TTC549 (cell line): ENCODE measurements around the gene MGME1.

ENCODE experiments used
- FAIRE-seq: peaks from 2 replicates; lab custom pipeline; 2012; peaks lifted over from hg19 to GRCh38; lab: Jason Lieb, UNC

Gene MGME1, protein sequence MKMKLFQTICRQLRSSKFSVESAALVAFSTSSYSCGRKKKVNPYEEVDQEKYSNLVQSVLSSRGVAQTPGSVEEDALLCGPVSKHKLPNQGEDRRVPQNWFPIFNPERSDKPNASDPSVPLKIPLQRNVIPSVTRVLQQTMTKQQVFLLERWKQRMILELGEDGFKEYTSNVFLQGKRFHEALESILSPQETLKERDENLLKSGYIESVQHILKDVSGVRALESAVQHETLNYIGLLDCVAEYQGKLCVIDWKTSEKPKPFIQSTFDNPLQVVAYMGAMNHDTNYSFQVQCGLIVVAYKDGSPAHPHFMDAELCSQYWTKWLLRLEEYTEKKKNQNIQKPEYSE

DNA sequence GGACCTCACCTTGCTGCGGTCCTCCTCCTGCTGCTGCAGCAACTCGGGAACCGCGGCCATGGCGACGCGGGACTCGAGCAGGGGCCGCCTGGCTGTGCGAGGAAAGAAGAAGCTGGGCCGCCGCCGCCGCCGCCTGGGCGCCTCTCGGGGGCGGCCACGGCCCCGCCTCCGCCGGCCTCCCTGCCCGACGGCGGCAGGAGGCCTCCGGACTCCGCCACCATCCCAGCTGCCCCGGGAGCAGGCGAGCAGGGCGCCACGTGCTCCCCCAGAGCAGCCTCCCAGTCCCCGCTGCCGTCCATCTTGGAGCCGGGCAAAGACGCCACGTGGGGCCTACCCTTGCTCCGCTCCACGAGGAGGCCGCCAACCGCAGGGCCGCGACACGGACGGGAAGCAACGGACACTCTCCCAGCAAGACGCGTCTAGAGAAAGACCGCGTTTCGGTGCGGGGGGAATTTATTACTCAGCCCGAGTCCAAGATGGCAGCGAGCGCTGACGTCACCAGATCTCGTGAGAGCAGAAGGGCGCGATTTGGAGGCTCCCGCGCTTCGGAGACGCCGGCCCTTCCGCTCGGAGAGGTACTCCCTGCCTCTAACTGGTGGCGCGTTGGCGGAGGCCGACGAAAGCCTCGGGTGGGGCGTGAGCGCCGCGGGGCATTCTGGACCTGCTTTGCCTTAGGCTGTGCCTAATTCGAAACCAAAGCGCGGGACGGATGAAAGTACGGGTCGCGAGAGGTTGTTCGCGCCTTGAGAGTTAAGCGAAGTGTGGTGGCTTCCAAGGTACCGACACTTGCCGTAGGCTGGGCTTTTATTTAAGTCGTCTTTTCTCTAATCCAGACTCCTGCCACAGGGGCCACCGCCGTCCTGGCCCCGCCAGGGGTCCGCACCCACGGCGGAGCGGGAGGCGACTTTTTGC, at the start of gene MGME1, which contains the start of gene SNX5:
TSS of gene MGME1 (plus strand) at position 653 of the 912 bp plus-strand sequence. CDS start 842 bp downstream, outside the sequence.
TSS of gene SNX5 (minus strand) at position 429 of the 912 bp plus-strand sequence. CDS start at position 60, 369 bp downstream.
- FAIRE-seq = peak; percentile 78

DNA sequence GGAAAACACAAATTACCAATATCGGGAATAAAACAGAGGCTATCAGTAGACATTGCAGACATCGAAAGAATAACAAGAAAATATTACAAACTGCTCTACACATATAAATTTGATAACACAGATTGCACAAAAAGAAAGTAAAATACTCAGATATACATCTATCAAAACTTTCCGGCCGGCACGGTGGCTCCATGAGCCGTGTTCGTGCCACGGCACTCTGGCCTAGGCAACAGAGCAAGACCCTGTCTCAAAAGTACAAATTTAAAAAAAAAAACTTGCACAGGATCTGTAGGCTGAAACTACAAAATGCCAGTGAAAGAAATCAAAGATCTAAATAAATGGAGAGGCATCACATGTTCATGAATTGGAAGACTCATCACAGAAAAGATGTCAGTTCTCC, 49.7 kb upstream of the MGME1 start:
- FAIRE-seq = no peak

DNA sequence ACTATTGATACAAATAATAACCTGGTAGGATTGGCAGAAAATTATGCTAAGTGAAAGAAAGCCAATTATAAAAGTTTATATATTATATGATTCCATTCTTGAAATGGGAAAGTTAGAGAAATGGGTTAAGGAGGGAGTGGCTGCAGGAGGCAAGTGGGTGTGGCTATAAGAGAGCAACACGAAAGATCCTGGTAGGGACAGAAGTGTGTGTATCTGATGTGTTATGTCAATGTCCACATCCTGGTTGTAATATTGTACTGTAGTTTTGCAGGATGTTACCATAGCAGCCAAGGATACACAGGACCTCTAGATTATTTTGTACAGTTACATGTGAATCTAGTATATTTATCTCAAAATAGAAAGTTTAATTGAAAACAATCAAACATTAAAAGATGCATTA, 47.0 kb upstream of the MGME1 start:
- no peak for FAIRE-seq

DNA sequence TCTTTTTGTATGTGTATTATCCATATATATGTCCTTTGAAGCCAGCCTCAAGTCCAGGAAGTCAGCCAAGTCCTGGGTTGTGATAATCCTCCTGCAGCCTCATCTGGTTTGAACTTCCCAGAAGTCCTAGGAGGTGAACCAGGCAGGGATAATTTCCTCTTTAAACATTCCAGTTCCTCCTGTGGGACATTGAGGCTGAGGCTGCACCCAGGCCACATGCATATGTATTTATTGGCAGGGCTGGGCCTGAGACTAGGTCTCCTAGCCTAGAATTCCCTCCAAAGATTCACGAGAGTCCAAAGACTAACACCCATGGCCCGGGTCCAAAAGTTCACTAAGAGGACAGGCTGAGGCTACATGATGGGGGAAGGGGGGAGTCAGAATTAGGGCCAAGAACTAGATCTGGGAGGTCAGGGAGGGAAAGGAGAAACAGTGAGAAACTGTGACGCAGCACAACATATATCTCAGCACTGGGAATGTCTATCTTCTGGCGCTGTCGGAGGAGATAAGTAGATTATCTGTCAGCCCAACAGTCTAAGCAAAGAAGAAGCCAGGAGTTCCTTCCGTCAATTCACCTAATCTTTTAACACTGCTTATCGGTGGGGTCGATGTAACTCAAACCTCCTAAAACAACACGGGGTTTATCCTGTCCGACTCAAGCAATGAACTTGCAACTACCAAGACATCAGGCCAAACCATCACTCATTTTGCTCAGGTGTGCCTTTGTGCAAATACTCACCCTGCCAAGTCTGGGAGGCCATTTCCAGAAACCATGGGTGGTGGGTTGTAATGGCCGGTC, 43.5 kb upstream of the MGME1 start:
- no peak for FAIRE-seq

DNA sequence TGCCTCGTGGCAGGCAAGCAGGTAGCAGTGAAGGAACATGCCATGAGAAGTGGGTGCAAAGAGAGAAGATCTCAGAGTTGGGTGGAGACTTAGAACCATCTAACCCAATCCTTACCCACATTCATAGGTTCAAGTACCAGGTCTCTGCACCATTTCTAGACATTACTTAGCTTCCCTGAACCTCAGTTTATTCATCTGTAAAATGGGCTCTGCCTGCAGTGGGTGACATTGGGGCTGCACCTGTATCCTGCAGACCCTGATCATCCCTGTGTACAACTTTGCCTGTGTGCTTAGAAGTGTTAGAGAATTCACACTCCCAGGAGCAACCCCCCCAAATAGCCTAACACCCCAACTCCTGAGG, 42.9 kb upstream of the MGME1 start:
- FAIRE-seq = no peak

DNA sequence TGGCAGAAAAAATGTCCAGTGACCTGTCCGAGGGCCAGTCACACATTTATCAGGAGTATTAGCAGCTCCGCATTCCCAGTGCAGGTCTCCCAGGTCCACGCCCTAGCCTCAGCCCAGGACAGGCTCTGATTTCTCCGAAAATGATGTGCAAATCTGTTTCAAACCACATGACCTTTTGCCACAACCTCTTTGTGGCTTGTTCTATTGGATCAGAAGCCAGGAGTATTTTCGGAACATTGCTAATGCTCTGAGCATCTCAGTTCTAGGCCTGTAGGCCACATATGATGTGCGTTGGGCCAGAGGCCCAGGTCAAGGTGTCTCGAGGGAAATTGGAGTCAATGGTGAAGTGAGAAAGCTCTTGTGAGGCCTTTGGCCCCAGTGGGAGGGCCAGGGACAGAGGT, 40.6 kb upstream of the MGME1 start:
- no peak for FAIRE-seq

DNA sequence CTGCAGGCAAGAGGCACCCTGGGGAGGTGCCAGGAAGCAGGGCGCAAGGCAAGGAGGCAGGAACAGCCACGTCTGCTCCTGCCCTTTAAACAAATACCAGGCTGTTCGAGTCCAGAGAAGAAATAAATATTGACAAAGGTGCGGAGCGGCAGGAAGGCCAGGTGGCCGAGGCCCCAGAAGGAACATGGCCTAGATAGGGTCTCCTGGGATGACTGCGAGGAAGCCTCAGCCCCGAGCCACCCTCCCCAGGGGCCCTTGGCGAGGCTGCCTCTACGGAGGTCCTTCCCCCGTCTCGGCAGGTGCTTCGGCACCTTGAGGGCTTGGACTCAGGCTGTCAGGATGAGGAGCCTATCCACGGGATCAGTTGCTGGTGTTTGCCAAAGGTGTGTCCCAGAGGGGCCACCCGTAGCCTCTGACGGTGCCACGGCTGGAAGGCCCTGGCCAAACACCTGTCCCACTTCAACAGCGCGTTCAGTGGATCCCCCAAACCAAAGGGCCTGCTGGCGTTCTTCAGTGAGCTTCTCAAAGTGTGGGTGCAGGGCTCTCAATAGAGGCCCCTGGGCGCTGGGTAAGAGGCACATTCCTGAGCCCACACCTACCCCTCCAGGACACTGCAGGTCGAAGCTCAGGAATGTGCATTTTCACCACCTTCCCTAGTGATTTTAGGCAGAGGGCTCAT, 40.0 kb upstream of the MGME1 start:
- no peak for FAIRE-seq

DNA sequence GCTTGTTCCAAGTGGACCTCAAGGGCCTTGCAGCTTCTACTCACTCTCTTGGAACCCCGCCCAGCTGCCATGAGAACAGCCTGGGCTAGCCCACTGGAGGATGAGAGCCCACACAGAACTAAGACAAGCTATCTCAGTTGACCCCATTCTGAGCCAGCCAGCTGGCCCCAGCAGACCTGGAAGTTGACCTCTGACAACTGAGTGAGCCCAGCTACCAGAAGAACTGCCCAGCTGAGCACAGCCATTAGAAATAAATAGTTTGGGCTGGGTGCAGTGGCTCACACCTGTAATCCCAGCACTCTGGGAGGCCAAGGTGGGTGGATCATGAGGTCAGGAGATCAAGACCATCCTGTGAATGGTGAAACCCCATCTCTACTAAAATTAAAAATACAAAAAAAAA, 37.3 kb upstream of the MGME1 start:
- no peak for FAIRE-seq

DNA sequence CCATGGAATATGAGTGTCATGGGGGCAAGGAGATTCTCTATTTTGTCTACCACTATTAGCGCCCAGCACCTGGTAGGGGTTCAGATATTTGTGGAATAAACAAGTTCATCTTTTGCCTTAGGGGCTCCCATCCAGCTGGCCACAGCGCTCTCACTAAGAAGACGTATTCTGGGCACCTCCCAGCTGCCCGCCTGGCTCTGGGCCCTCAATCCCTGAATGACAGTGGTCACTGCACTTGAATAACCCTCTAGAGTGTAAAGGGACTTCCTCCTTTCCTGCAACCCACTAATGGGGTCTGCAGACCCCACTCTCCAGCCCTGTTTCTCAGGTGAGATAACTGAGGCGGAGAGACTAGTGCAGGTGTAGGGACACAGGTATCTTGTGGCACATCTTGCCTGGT, 36.4 kb upstream of the MGME1 start:
- FAIRE-seq = no peak

DNA sequence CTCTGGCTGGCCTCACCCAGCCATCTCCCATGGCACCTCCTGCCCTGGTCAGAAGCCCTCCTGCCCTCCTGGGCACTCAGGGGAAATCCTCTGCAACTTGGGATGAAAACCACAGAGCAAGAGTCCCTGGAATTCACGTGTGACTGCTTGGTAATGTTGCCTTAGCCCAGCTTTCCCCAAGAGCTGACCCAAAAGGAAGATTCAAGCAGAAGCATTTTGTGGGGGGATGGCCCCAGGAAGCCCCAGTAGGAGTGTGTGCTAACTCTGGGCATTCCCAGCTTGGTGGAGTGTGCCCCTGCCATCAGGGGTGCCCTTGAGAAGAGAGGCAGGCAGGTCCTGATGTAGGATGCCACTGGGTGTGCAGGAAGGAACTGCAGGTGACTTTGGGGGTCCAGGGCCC, 35.7 kb upstream of the MGME1 start:
- FAIRE-seq = no peak

DNA sequence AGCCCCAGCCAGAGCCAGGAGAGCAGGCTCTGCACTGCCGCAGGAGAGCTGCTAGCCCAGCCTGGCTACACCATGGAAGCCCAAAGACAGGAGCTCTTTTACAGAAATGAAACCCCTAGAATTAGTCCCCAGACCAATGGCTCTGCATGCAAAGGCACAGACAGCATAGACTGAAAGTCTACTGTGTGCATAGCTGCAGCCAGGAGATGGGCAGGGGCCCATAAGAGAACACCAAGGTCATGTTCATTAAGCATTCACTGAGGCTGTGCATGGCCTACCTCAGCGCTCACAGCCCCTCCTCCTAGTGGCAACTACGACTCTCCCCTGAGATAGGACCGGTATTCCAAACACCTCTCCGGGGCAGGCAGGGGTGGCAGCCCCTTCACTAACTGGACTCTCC, 35.1 kb upstream of the MGME1 start:
- FAIRE-seq = no peak

DNA sequence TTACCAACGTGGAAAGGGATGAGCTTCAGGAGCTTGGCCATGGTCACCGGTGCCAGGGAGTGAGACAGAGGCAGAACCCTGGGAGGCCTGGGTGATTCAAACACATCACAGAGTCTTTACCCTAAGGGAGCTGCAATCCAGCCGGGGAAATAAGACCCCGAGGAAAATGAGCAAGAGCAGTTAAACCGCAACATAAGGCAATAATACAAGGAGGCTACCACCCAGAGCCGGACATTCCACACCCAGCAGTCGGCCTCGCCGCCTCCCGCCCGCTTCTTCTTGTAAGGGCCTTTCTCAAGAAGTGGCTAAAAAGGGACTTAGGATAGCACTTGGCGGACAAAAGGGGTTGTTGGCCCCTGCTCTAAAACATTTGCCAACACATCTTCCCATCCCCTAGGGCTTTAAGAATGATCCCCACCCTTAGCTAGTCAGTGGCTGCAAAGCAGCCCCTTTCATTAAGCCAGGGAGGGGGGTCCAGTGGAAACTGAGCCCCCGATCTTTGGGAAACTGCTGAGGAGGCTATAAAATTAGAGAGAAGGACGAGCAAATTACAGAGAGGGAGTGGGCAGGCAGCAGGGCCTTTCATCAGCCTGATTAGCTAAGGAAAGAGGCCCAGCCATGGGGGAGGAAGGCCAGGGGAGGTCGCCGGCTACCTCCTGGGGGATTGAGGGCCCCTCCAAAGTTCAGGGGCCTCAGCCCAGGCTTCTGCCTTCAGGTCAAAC, 34.5 kb upstream of the MGME1 start:
- no peak for FAIRE-seq

DNA sequence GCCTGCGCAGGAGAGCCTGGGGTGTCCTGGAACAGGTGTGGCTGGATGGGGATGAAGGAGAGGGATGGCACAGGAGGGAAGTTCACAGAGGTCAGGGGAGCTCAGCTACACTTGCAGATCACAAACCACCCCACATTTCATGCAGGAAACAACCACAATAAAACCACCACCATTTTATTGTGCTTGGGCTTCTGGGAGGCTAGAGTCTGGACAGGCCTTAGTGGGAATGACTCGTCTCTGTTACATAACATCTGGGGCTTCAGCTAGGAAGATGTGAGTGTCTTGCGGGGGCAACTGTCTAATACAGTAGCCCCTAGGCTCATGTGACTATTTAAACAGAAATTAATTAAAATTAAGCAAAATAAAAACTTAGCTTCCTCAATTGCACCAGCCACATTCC, 33.6 kb upstream of the MGME1 start:
- FAIRE-seq = no peak

DNA sequence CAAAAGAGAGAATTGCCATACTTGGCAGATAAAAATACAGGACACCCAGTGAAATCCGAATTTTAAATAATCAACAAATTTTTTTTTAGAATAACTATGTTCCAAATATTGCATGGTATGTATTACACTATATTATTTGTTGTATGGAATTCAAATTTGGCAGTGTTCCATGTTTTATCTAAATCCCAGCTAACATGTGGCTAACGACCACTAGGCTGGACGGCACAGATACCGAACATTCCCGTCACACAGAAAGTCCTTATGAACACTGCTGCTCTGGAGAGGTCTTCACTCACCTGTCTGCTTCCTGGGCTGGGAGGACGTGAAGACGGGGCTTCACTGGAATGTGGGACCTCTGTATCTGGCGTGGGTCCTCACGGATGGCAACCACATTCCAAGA, 33.1 kb upstream of the MGME1 start:
- no peak for FAIRE-seq

DNA sequence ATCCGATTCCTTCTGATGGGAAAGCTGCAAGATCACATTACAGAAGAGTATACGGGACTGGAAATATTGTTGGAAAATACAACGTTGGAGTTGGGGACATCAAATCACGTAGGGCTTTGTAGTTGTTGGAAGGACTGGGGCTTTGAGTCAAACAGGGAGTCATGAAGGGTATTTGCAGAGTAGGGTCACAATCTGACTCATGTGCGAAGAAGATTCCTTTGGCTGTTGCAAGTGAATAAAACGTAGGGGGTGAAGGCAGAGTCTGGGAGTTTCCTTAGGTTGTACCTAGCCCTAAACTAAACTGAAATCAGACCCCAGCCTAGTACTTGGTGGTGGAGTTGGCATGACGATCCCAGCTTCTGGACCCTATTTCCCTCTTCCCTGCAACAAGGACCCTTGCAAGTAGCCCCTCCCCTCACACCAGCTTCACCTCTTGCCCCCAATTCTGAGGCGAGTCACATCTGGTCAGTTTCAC, 32.5 kb upstream of the MGME1 start:
- no peak for FAIRE-seq

DNA sequence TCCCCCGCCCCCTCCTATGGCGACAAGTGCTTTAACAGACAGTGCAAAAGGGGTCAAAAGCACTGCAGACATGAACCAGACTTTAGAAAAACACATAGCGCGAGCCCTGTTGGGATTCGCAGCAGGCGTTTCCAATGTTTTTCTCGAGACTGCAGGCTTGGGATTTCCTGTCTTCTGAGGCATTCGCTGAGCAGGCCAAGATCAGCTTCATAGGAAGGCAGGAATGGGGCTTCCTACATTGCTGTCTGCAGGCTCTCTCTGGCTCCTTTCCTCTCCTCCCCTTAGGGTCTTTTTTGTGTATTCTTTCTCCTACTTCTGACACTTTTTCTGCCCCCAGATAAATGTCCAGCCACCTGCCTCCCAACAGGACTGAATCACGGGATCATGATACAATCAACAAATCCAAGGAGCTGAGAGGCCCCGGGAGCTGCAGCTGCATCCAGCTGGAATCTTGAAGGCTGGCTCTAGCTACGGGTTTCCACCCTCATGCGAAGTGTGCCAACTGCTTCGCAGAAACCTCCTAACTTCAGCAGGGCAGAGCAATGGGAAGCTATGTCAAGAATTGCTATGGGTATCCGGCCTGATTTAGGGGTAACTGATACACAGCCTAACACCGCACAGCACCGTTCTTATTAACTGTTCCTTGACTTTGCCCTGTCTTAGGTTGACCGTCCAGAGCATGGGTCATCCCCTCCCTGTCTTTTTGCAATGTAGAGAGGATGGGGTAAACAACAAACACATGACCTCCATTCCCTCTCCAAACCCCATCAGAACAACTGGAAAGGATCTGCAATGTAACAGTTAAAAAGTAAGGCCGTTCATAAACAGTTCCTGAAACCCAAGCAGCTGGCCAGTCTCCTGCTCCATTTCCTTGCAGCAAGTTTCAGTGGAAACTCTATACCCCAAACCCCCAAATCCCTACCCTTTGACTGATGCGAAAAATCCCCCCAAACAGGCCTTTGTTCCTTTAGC, 31.8 kb upstream of the MGME1 start:
- no peak for FAIRE-seq

DNA sequence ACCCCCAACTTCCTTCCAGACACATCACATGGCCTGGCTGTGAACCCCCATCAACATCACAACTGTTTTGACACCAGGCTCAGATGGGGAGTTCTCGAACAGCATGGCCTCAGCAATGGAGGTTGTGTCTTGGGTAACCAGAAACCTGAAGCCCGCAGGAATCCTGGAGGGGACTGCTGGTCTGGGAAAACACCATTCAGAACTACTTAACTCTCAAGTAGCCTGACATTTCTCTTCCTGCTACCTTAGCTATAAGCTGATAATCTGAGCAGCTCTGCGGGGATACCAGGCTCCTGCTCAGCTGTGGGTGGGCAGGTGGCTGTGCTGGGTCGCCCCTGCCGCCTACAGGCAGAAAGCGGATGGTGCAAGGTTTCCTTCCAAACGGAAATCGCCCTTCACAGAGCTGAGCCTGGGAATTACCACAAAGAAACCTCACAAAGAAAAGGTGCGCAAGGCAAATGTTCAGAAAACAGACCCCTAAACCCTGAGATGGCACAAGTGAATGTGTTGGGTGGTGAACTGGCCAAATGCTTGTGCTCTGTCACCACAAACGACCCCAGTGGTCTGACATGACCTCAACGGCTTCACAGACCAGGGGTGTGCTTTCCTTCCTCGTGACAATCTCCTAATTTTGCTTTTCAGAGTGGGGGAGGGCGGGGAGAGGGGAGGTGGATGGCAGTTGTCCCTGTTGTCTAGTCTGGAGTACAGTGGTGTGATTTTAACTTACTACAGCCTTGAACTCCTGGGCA, 29.8 kb upstream of the MGME1 start:
- no peak for FAIRE-seq

DNA sequence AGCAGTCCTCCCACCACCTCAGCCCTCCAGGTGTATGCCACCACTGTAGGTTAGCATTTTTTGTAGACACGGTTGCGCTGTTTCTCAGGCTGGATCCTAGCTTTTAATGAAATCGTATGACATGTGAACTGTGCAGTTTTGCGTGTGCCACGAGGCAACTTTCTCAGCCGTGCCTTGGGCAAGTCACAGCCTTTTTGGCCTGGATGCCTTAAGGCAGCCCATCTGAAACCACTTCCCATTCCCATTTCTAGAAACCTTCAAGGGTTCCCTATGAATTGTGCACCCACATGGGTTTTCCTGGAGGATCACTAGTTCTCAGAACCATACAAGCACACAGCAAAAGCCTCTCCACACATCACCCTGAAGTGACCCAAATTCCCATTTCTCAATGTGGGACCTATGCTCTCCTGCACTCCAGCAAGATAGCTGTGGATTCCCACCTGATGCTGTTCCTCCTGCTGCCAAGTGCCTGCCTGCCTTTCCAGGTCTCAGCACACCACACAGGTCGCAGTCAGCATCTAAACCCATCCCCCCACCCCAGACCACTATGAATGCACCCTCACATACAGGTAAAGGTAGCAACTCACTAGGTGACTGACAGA, 29.1 kb upstream of the MGME1 start:
- no peak for FAIRE-seq
